ENCODE results near the gene CD226. TPM values are rescaled to one million over a fixed set of nuclear protein-coding genes. Genes with fewer than 3 reads are reported as not detected.
"Not testable (repeated sequence)": the region's sequence is repeated elsewhere in the genome, so short reads cannot be mapped to it uniquely, and the experiment has no call there.

CD226 gene
- total RNA-seq, 1 experiment from 2014 or later, result 1.2 TPM

DNA sequence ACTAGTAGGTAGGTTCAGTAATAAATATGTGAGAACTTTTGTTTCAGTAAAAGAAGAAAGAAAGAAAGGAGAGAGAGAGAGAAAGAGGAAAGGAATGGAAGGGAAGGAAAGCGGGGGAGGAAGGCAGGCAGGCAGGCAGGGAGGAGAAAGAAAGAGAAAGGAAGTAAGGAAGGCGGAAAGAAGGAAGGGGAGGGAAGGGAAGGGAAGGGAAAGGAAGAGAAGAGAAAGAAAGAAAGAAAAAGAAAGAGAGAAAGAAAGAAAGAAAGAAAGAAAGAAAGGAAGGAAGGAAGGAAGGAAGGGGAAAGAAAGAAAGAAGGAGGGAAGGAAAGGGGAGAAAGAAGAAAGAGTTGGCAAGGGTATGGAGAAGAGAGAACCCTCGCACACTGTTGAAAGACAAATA, 67.6 kb downstream of the CD226 start:
- ChIA-PET POLR2A (no interaction called here), RAD21 (ENCODE audit: low non-redundant PET in 1 of 2, low total read pairs in 2 of 2, uncharacterized antibody in 2 of 2, unreplicated experiment in 2 of 2) (no interaction called here), CTCF (no interaction called here)
- H3K27ac ChIP-seq (ENCODE audit: low read depth, low read length), result no peak overlapping the region
- no peaks in the 10 kb centered on the region for H4K20me1 ChIP-seq (ENCODE audit: insufficient read depth)
- H3K9me3 ChIP-seq (ENCODE audit: control insufficient read depth in 1 of 2, insufficient read depth in 1 of 2, low read depth in 1 of 2, low read length in 2 of 2), result no peaks in the 10 kb centered on the region
- H2AFZ ChIP-seq (ENCODE audit: low read depth, low read length, poor library complexity, severe bottlenecking), result no peak overlapping the region
- ATAC-seq (no peak), DNase-seq (ENCODE audit: low read depth, low spot score) (no peak)
- H3K9me2 ChIP-seq (ENCODE audit: insufficient read depth), result no peaks in the 10 kb centered on the region
- H3K27me3 ChIP-seq (ENCODE audit: insufficient read depth, low read length), result no peaks in the 10 kb centered on the region
- TF ChIP-seq EZH2phosphoT487 (IDR thresholded peaks at IDR 0.05; ENCODE audit: borderline replicate concordance) (no peak), RAD21 (IDR thresholded peaks at IDR 0.05; ENCODE audit: low read depth) (no peak), TCF7L2 (IDR thresholded peaks at IDR 0.05; ENCODE audit: borderline replicate concordance, extremely low read depth, insufficient read depth, insufficient read length) (no peak), SRF (IDR thresholded peaks at IDR 0.05; ENCODE audit: low read depth) (no peak), YY1 (IDR thresholded peaks at IDR 0.05; ENCODE audit: extremely low read depth, insufficient replicate concordance, low read depth, low read length) (no peak), ELF1 (IDR thresholded peaks at IDR 0.05; ENCODE audit: borderline replicate concordance, low read depth) (no peak), ZNF274 (IDR thresholded peaks at IDR 0.05; ENCODE audit: low read depth, low read length) (no peak), POLR2A (IDR thresholded peaks at IDR 0.05; ENCODE audit: borderline replicate concordance, extremely low read depth, insufficient read depth, insufficient read length) (no peak), ZFX (IDR thresholded peaks at IDR 0.05) (no peak), JUND (IDR thresholded peaks at IDR 0.05) (no peak), SP1 (IDR thresholded peaks at IDR 0.05; ENCODE audit: low read depth) (no peak), POLR2AphosphoS5 (IDR thresholded peaks at IDR 0.05; ENCODE audit: low read depth, low read length) (no peak)
- TF ChIP-seq, protein P1, sequence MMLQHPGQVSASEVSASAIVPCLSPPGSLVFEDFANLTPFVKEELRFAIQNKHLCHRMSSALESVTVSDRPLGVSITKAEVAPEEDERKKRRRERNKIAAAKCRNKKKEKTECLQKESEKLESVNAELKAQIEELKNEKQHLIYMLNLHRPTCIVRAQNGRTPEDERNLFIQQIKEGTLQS (IDR thresholded peaks at IDR 0.05), result no peak
- TF ChIP-seq, protein P2, sequence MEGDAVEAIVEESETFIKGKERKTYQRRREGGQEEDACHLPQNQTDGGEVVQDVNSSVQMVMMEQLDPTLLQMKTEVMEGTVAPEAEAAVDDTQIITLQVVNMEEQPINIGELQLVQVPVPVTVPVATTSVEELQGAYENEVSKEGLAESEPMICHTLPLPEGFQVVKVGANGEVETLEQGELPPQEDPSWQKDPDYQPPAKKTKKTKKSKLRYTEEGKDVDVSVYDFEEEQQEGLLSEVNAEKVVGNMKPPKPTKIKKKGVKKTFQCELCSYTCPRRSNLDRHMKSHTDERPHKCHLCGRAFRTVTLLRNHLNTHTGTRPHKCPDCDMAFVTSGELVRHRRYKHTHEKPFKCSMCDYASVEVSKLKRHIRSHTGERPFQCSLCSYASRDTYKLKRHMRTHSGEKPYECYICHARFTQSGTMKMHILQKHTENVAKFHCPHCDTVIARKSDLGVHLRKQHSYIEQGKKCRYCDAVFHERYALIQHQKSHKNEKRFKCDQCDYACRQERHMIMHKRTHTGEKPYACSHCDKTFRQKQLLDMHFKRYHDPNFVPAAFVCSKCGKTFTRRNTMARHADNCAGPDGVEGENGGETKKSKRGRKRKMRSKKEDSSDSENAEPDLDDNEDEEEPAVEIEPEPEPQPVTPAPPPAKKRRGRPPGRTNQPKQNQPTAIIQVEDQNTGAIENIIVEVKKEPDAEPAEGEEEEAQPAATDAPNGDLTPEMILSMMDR (IDR thresholded peaks at IDR 0.05 in 2 of 3, conservative IDR thresholded peaks at IDR 0.05 in 1 of 3; ENCODE audit: borderline replicate concordance in 1 of 3, insufficient read depth in 1 of 3, low read depth in 2 of 3, low read length in 2 of 3), result no peak
- TF ChIP-seq, protein P3, sequence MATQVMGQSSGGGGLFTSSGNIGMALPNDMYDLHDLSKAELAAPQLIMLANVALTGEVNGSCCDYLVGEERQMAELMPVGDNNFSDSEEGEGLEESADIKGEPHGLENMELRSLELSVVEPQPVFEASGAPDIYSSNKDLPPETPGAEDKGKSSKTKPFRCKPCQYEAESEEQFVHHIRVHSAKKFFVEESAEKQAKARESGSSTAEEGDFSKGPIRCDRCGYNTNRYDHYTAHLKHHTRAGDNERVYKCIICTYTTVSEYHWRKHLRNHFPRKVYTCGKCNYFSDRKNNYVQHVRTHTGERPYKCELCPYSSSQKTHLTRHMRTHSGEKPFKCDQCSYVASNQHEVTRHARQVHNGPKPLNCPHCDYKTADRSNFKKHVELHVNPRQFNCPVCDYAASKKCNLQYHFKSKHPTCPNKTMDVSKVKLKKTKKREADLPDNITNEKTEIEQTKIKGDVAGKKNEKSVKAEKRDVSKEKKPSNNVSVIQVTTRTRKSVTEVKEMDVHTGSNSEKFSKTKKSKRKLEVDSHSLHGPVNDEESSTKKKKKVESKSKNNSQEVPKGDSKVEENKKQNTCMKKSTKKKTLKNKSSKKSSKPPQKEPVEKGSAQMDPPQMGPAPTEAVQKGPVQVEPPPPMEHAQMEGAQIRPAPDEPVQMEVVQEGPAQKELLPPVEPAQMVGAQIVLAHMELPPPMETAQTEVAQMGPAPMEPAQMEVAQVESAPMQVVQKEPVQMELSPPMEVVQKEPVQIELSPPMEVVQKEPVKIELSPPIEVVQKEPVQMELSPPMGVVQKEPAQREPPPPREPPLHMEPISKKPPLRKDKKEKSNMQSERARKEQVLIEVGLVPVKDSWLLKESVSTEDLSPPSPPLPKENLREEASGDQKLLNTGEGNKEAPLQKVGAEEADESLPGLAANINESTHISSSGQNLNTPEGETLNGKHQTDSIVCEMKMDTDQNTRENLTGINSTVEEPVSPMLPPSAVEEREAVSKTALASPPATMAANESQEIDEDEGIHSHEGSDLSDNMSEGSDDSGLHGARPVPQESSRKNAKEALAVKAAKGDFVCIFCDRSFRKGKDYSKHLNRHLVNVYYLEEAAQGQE (IDR thresholded peaks at IDR 0.05; ENCODE audit: low read depth), result no peak
- no TSS peak for BruUV-seq (replicated peaks)
- H3K9ac ChIP-seq (ENCODE audit: low read length), result no peak overlapping the region
- no peaks in the 10 kb centered on the region for H3K79me2 ChIP-seq (ENCODE audit: insufficient read depth, low read length)
- no peak overlapping the region for H3K4me2 ChIP-seq (ENCODE audit: low read length)
- H3K36me3 ChIP-seq (ENCODE audit: control insufficient read depth in 1 of 2, insufficient read depth in 2 of 2, low read length in 2 of 2), result no peaks in the 10 kb centered on the region
- intact Hi-C loops (cut with micrococcal nuclease), result no loop called here
- H3K4me3 ChIP-seq (replicated peaks in 1 of 2; ENCODE audit: low read depth in 1 of 2, low read length in 2 of 2), result no peak overlapping the region
- H3K4me1 ChIP-seq (ENCODE audit: control insufficient read depth in 1 of 2, insufficient read depth in 2 of 2, low read length in 2 of 2), result no peaks in the 10 kb centered on the region

DNA sequence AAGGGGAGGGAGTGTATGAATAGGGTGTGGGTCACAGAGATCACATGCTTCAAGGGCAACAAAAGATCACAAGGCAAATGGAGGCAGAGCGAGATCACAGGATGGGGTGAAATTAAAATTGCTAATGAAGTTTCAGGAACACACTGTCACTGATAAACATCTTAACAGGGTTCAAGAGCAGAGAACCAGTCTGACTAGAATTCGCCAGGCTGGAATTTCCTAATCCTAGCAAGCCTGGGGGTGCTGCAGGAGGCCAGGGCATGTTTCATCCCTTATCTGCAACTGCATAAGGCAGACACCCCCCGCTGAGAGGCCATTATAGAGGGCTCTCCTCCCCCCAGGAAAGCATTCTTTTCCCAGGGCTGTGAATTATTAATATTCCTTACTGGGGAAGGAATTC, 68.6 kb downstream of the CD226 start:
- H3K27ac ChIP-seq (ENCODE audit: low read depth, low read length); POLR2A ChIA-PET; BruUV-seq (replicated peaks); H3K9me2 ChIP-seq (ENCODE audit: insufficient read depth); intact Hi-C loops (cut with micrococcal nuclease); H3K79me2 ChIP-seq (ENCODE audit: insufficient read depth, low read length); RAD21 ChIA-PET (ENCODE audit: low non-redundant PET in 1 of 2, low total read pairs in 2 of 2, uncharacterized antibody in 2 of 2, unreplicated experiment in 2 of 2); H3K9ac ChIP-seq (ENCODE audit: low read length); H3K4me3 ChIP-seq (replicated peaks in 1 of 2; ENCODE audit: low read depth in 1 of 2, low read length in 2 of 2); H3K9me3 ChIP-seq (ENCODE audit: control insufficient read depth in 1 of 2, insufficient read depth in 1 of 2, low read depth in 1 of 2, low read length in 2 of 2); H3K4me1 ChIP-seq (ENCODE audit: control insufficient read depth in 1 of 2, insufficient read depth in 2 of 2, low read length in 2 of 2); H3K27me3 ChIP-seq (ENCODE audit: insufficient read depth, low read length); H3K4me2 ChIP-seq (ENCODE audit: low read length); CTCF ChIA-PET; ATAC-seq; H2AFZ ChIP-seq (ENCODE audit: low read depth, low read length, poor library complexity, severe bottlenecking); DNase-seq (ENCODE audit: low read depth, low spot score); H4K20me1 ChIP-seq (ENCODE audit: insufficient read depth); H3K36me3 ChIP-seq (ENCODE audit: control insufficient read depth in 1 of 2, insufficient read depth in 2 of 2, low read length in 2 of 2): not testable (repeated sequence)

Measured in HCT116 (cell line).